Panc1 (cell line): ENCODE data around the gene PRMT3.

Experiments used
- CTCF ChIP-seq: fragments of 450-650 bp; IDR thresholded peaks from 2 replicates; pipeline ENCODE4 v1.5.1; 2017; ENCODE audit warnings: mild to moderate bottlenecking
- POLR2AphosphoS5 ChIP-seq: IDR thresholded peaks from 2 replicates; pipeline ENCODE4 v1.6.1; 2012; ENCODE audit warnings: mild to moderate bottlenecking, low read depth, low read length, moderate library complexity
- TCF7L2 ChIP-seq: IDR thresholded peaks from 2 replicates; pipeline ENCODE4 v1.6.1; 2011; ENCODE audit warnings: mild to moderate bottlenecking, low read depth, low read length, inconsistent platforms

GRCh38 chr11:20407344-20407743 lies 19.8 kb downstream of the PRMT3 start:
- TF ChIP-seq CTCF, result no peak
- no peak for TF ChIP-seq POLR2AphosphoS5
- TF ChIP-seq TCF7L2, result no peak
